ENCODE results near the gene RIMKLB. TPM values are rescaled to one million over a fixed set of nuclear protein-coding genes. Genes with fewer than 3 reads are reported as not detected.

Gene RIMKLB, protein sequence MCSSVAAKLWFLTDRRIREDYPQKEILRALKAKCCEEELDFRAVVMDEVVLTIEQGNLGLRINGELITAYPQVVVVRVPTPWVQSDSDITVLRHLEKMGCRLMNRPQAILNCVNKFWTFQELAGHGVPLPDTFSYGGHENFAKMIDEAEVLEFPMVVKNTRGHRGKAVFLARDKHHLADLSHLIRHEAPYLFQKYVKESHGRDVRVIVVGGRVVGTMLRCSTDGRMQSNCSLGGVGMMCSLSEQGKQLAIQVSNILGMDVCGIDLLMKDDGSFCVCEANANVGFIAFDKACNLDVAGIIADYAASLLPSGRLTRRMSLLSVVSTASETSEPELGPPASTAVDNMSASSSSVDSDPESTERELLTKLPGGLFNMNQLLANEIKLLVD
- polyA plus RNA-seq (25.4 to 51.1 TPM (median 31.6 TPM) in 3 replicates), polyA minus RNA-seq (13.8 to 72.8 TPM (median 32.7 TPM) in 3 replicates)
- polyA plus RNA-seq (2011; ENCODE audit: low read depth) = 45.1 TPM
- polyA plus RNA-seq (2011; cell fraction: cytosol; rRNA removed) = 14.5 and 19.7 TPM in 2 replicates
- 82.2 and 118 TPM in 2 replicates for polyA plus RNA-seq (2011; cell fraction: nucleus; rRNA removed)
- polyA plus RNA-seq (2012; ENCODE audit: low replicate concordance) = 28.7 and 46.4 TPM in 2 replicates
- polyA minus RNA-seq (2011; cell fraction: cytosol; rRNA and poly(A)+ RNA removed) = 17.1 TPM
- 45.5 and 93.3 TPM in 2 replicates for polyA minus RNA-seq (2011; cell fraction: nucleus; rRNA and poly(A)+ RNA removed)

DNA sequence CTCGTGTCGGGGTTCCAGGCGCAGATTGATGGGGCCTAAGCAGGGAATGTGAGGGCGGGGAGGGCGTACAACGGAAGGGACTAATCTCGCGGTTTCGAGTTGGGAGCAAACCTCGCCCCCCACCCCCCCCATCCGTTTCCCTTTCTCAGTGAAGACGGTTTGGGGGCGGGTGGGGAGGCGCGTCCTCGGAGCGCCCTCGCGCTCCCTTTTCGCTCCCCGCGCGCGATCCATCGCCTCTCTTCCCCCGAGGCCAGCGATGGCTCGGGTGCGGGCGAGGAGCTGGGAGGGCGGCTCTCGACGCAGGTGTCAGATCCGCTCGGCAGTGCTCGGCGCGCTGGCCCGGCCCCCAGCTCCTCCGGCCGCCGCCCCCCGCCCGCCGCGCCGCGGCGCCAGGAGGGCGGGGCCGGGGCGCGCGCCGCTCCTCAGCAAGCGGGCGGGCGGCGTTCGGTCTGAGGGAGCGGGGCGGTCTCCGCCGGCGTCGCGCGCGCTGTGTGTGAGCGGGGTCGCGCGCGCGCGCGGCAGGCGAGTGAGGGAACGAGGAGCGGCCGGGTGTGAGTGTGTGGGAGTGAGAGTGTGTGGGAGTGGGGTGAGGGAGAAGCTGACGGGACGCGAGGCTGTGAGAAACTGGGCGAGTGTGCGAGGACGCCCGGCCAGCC is at the start of gene RIMKLB:
Gene RIMKLB (plus strand): TSS at position 516 of the 656 bp plus-strand sequence. CDS start 15,876 bp downstream, outside the sequence.
- peak within 1 kb of the TSS; percentile 76 for H3K27ac ChIP-seq (ENCODE audit: control insufficient read depth, insufficient read depth, low read length)
- H3K9me3 ChIP-seq (ENCODE audit: control insufficient read depth, low read depth, low read length) = no peaks in the 10 kb centered on the region
- H3K36me3 ChIP-seq (ENCODE audit: control insufficient read depth in 2 of 2, extremely low read depth in 1 of 2, insufficient read depth in 2 of 2, low read length in 2 of 2) = no peaks in the 10 kb centered on the region
- peak within 1 kb of the TSS; percentile 87 for H2AFZ ChIP-seq (ENCODE audit: control insufficient read depth, low read length)
- dilution Hi-C loops (cut with MboI; ENCODE audit: extremely low pct_ligation_motif_present, low sequenced_read_pairs) = no loop called here
- H3K4me1 ChIP-seq (ENCODE audit: control insufficient read depth, extremely low read depth, insufficient read depth, low read length) = peaks cover 19% of the 10 kb centered on the region
- H3K79me2 ChIP-seq (ENCODE audit: control insufficient read depth, insufficient read depth, low read length) = peaks cover 41% of the 10 kb centered on the region
- H4K20me1 ChIP-seq (ENCODE audit: control insufficient read depth, extremely low read depth, insufficient read depth, low read length) = peaks cover 1% of the 10 kb centered on the region
- no peaks in the 10 kb centered on the region for H3K27me3 ChIP-seq (ENCODE audit: control insufficient read depth, extremely low read depth, insufficient read depth, low read length)
- no peaks in the 10 kb centered on the region for H3K9me1 ChIP-seq (ENCODE audit: control insufficient read depth, extremely low read depth, insufficient read depth, low read length)
- H3K9ac ChIP-seq (ENCODE audit: control insufficient read depth, extremely low read depth, insufficient read depth, low read length) = peak within 1 kb of the TSS; percentile 88
- peak within 1 kb of the TSS; percentile 95 for H3K4me2 ChIP-seq (ENCODE audit: control insufficient read depth, extremely low read depth, insufficient read depth, low read depth, low read length)
- peak within 1 kb of the TSS; percentile 80 to 94 (median 87) for H3K4me3 ChIP-seq (ENCODE audit: control insufficient read depth in 2 of 3, extremely low read depth in 1 of 3, insufficient read depth in 2 of 3, low read depth in 1 of 3, low read length in 3 of 3)
- TF ChIP-seq EZH2 (IDR thresholded peaks at IDR 0.05; ENCODE audit: low read length) = no peak
- TF ChIP-seq, protein P1, sequence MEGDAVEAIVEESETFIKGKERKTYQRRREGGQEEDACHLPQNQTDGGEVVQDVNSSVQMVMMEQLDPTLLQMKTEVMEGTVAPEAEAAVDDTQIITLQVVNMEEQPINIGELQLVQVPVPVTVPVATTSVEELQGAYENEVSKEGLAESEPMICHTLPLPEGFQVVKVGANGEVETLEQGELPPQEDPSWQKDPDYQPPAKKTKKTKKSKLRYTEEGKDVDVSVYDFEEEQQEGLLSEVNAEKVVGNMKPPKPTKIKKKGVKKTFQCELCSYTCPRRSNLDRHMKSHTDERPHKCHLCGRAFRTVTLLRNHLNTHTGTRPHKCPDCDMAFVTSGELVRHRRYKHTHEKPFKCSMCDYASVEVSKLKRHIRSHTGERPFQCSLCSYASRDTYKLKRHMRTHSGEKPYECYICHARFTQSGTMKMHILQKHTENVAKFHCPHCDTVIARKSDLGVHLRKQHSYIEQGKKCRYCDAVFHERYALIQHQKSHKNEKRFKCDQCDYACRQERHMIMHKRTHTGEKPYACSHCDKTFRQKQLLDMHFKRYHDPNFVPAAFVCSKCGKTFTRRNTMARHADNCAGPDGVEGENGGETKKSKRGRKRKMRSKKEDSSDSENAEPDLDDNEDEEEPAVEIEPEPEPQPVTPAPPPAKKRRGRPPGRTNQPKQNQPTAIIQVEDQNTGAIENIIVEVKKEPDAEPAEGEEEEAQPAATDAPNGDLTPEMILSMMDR (optimal IDR thresholded peaks at IDR 0.05 in 1 of 3, IDR thresholded peaks at IDR 0.05 in 1 of 3, conservative IDR thresholded peaks at IDR 0.05 in 1 of 3; ENCODE audit: extremely low read depth in 1 of 3, insufficient read depth in 2 of 3, low read length in 3 of 3) = no peak
- DNase-seq (ENCODE audit: low read depth, low spot score) (no peak), FAIRE-seq (no peak)

DNA sequence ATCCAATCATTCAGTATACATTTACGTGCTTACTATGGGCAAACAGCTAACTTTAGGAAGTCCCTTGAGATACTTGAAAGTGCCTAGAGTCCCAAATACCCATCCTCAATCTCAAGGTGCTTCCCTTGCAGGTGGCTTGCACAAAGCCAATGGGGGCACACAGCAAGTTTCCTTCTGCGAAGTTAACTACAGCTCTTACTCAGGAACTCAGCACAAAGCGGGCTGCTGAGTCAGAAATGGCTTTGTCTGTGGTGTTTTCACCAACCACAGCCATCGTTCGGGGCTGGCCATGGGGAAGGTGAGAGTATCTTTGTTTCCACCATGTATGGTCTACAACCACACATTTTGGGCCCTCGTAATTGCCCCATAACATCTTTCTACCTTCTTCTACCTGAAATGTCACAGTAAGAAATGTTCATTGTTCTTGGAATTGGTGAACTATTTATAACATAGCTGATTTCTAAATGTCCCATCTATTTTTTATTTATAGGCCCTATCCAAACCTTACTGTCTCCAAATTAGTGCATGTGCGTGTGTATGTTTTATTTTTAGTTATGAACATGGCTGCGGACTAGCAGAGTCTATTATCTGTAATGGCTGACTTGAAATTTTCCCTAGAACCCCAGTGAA is 49.1 kb upstream of the RIMKLB start:
- dilution Hi-C loops (cut with MboI; ENCODE audit: extremely low pct_ligation_motif_present, low sequenced_read_pairs) = no loop called here

More for the DNA sequence above, 49.1 kb upstream of the RIMKLB start:
- DNase-seq (ENCODE audit: low read depth, low spot score) = no peak
- Histone ChIP-seq H3K79me2 (ENCODE audit: control insufficient read depth, insufficient read depth, low read length) (no peaks in the 10 kb centered on the region), H3K27ac (ENCODE audit: control insufficient read depth, insufficient read depth, low read length) (no peak overlapping the region), H3K4me3 (ENCODE audit: control insufficient read depth in 2 of 3, extremely low read depth in 1 of 3, insufficient read depth in 2 of 3, low read depth in 1 of 3, low read length in 3 of 3) (no peak overlapping the region), H2AFZ (ENCODE audit: control insufficient read depth, low read length) (no peak overlapping the region), H4K20me1 (ENCODE audit: control insufficient read depth, extremely low read depth, insufficient read depth, low read length) (no peaks in the 10 kb centered on the region), H3K36me3 (ENCODE audit: control insufficient read depth in 2 of 2, extremely low read depth in 1 of 2, insufficient read depth in 2 of 2, low read length in 2 of 2) (peaks cover 19 to 30% of the 10 kb centered on the region in 2 experiments), H3K9ac (ENCODE audit: control insufficient read depth, extremely low read depth, insufficient read depth, low read length) (no peak overlapping the region), H3K4me1 (ENCODE audit: control insufficient read depth, extremely low read depth, insufficient read depth, low read length) (peaks cover 5% of the 10 kb centered on the region), H3K27me3 (ENCODE audit: control insufficient read depth, extremely low read depth, insufficient read depth, low read length) (no peaks in the 10 kb centered on the region), H3K9me1 (ENCODE audit: control insufficient read depth, extremely low read depth, insufficient read depth, low read length) (no peaks in the 10 kb centered on the region), H3K4me2 (ENCODE audit: control insufficient read depth, extremely low read depth, insufficient read depth, low read depth, low read length) (no peak overlapping the region), H3K9me3 (ENCODE audit: control insufficient read depth, low read depth, low read length) (no peaks in the 10 kb centered on the region)
- TF ChIP-seq, protein P1 (optimal IDR thresholded peaks at IDR 0.05 in 1 of 3, IDR thresholded peaks at IDR 0.05 in 1 of 3, conservative IDR thresholded peaks at IDR 0.05 in 1 of 3; ENCODE audit: extremely low read depth in 1 of 3, insufficient read depth in 2 of 3, low read length in 3 of 3) = no peak
- no peak for TF ChIP-seq EZH2 (IDR thresholded peaks at IDR 0.05; ENCODE audit: low read length)
- FAIRE-seq = no peak
